ENCODE results near the gene OR4K5. TPM values are rescaled to one million over a fixed set of nuclear protein-coding genes. Genes with fewer than 3 reads are reported as not detected.

The OR4K5 gene
- total RNA-seq, 6 donors from 2014 or later: not detected

DNA sequence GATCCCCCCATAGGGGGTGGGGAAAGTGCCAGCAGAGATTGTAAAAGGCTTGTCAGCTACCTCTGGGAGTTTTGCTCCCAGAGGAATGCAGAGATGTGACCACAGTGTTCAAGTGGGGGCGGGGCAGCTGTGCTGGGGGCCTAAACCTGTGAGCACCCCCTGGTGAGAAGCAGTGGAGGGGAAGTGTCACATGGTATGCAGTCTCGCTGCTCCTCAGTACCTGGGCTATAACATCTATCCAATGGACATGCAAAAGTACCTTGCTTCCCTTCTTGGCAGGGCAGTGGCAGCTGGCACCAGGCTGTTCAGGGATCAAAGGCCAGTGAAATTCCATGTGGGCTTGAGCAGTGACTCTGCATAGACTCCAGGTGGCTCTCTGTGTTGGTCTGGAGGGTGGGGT lies 25.1 kb upstream of the OR4K5 start:
- peaks cover 0 to 61% (median 25%) of the 10 kb centered on the region in 4 donors for H3K9me3 ChIP-seq

DNA sequence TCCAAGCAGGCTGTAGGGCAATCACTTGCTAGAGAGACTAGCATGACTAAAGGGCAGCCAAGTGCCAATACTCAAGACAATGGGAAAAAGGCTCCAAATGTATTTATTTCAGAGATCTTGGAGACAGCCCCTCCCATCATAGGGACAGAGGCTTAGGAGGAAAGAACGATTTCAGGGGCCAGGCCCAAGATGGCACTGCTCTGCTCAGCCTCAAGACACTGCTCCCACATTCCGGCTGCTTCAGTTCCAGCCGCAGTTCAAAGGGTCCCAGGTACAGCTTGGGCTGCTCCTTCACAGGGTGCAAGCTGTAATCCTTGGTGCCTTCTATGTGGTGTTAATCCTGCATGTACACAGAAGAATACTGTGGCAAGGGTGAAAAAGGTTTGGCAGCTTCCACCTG lies 19.4 kb upstream of the OR4K5 start:
- no peaks in the 10 kb centered on the region for H3K36me3 ChIP-seq
- TF ChIP-seq POLR2A (IDR thresholded peaks at IDR 0.05) (no peak), EP300 (IDR thresholded peaks at IDR 0.05) (no peak), POLR2AphosphoS5 (IDR thresholded peaks at IDR 0.05) (no peak)
- TF ChIP-seq, protein P1, sequence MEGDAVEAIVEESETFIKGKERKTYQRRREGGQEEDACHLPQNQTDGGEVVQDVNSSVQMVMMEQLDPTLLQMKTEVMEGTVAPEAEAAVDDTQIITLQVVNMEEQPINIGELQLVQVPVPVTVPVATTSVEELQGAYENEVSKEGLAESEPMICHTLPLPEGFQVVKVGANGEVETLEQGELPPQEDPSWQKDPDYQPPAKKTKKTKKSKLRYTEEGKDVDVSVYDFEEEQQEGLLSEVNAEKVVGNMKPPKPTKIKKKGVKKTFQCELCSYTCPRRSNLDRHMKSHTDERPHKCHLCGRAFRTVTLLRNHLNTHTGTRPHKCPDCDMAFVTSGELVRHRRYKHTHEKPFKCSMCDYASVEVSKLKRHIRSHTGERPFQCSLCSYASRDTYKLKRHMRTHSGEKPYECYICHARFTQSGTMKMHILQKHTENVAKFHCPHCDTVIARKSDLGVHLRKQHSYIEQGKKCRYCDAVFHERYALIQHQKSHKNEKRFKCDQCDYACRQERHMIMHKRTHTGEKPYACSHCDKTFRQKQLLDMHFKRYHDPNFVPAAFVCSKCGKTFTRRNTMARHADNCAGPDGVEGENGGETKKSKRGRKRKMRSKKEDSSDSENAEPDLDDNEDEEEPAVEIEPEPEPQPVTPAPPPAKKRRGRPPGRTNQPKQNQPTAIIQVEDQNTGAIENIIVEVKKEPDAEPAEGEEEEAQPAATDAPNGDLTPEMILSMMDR (IDR thresholded peaks at IDR 0.05): no peak
- WGBS, 2 donors: 48 to 63% methylated on average over 3 of the region's 3 CpGs
- no peaks in the 10 kb centered on the region for H3K27me3 ChIP-seq
- DNase-seq (no peak), ATAC-seq (ENCODE audit: low FRiP score in 2 of 2) (peak; percentile 4 to 8)
- peaks cover 0 to 15% (median 5%) of the 10 kb centered on the region in 4 donors for H3K9me3 ChIP-seq
- no peak overlapping the region for H3K4me3 ChIP-seq
- H3K4me1 ChIP-seq: no peaks in the 10 kb centered on the region
- H3K27ac ChIP-seq: no peak overlapping the region

More for the DNA sequence above, 25.1 kb upstream of the OR4K5 start:
- Histone ChIP-seq H3K4me1 (no peaks in the 10 kb centered on the region), H3K4me3 (no peak overlapping the region), H3K27ac (no peak overlapping the region), H3K27me3 (no peaks in the 10 kb centered on the region), H3K36me3 (no peaks in the 10 kb centered on the region)
- ATAC-seq (ENCODE audit: low FRiP score in 2 of 2) (peak; percentile 34 to 35), DNase-seq (no peak)
- 58 to 73% methylated on average over 2 of the region's 2 CpGs for WGBS, 2 donors
- TF ChIP-seq, protein P1 (IDR thresholded peaks at IDR 0.05): no peak
- no peak for TF ChIP-seq EP300 (IDR thresholded peaks at IDR 0.05)
- no peak for TF ChIP-seq POLR2AphosphoS5 (IDR thresholded peaks at IDR 0.05)
- TF ChIP-seq POLR2A (IDR thresholded peaks at IDR 0.05): no peak

DNA sequence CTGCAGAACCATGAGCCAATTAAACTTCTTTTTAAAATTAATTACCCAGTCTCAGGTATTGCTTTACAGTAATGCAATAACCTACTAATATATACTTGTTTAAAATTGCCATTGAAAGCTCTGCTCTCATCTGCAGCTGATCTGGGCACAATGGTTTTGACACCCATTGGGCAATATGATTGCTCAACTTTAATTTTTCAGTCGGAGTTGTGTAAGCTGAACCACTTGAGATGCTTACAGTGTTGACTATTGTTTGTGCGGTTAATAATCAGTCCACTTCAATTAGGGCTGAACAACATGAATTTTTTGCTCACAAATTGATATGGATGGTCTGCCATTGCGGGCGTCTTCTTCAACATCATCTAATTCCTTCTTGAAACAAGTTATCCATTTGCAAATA lies 18.0 kb upstream of the OR4K5 start:
- WGBS, 2 donors: 66 to 72% methylated on average over 4 of the region's 4 CpGs
- no peak for TF ChIP-seq POLR2AphosphoS5 (IDR thresholded peaks at IDR 0.05)
- TF ChIP-seq, protein P1 (IDR thresholded peaks at IDR 0.05): no peak
- no peak for TF ChIP-seq EP300 (IDR thresholded peaks at IDR 0.05)
- TF ChIP-seq POLR2A (IDR thresholded peaks at IDR 0.05): no peak
- Histone ChIP-seq H3K9me3 (peaks cover 0 to under 1% (median 0%) of the 10 kb centered on the region in 4 donors), H3K36me3 (no peaks in the 10 kb centered on the region), H3K27me3 (no peaks in the 10 kb centered on the region), H3K27ac (no peak overlapping the region), H3K4me1 (no peaks in the 10 kb centered on the region), H3K4me3 (no peak overlapping the region)
- peak in 1 of 2 donors; percentile 1 for ATAC-seq (ENCODE audit: low FRiP score in 2 of 2)
- DNase-seq: no peak

DNA sequence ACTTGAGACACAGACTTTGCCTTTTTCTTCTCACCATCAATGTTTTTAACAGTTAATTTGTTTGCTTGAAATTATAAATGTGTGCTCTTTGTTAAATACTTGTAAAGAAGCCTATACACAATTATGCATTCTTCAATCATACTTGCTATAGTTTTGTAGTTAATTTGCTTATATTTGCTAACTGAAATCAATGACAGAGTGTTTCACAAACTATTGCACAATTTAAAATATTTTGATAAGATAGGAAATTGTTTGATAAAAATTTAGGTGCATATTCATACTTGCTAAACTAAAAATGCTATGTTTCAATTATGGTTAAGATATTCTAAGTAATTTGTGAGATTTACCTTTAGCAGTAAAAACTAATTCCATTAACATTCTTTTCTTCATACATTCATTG lies 13.7 kb upstream of the OR4K5 start:
- Histone ChIP-seq H3K4me1 (no peaks in the 10 kb centered on the region), H3K27ac (no peak overlapping the region), H3K4me3 (no peak overlapping the region), H3K27me3 (no peaks in the 10 kb centered on the region), H3K9me3 (no peaks in the 10 kb centered on the region), H3K36me3 (no peaks in the 10 kb centered on the region)
- DNase-seq: no peak
- ATAC-seq (ENCODE audit: low FRiP score in 2 of 2): no peak
- TF ChIP-seq POLR2AphosphoS5 (IDR thresholded peaks at IDR 0.05) (no peak), EP300 (IDR thresholded peaks at IDR 0.05) (no peak), POLR2A (IDR thresholded peaks at IDR 0.05) (no peak)
- TF ChIP-seq, protein P1 (IDR thresholded peaks at IDR 0.05): no peak

DNA sequence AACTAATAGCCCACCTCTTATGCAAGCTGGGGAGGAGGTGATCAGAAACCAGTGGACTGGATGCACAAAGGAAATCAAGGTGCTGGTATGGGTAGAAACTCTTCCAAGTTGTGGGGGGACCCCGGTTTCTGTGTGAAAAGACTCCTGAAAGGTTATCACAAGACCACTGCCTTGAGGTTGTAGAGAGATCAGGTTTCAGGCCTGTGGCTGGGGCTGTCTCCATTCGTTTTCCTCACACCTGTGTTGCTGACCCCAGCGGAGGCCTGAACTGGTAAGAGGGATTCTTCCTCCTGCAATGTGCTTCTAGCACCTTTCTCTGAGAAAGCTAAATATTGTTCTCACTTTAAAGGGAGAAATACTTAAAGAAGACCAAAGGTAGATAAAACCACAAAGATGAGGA lies 9.3 kb upstream of the OR4K5 start:
- Histone ChIP-seq H3K27ac (no peak overlapping the region), H3K27me3 (no peaks in the 10 kb centered on the region), H3K9me3 (no peaks in the 10 kb centered on the region), H3K4me1 (no peaks in the 10 kb centered on the region), H3K36me3 (no peaks in the 10 kb centered on the region), H3K4me3 (no peak overlapping the region)
- peak in 1 of 2 donors; percentile 55 for ATAC-seq (ENCODE audit: low FRiP score in 2 of 2)
- WGBS, 2 donors: 37 to 51% methylated on average over 3 of the region's 3 CpGs
- no peak for TF ChIP-seq POLR2A (IDR thresholded peaks at IDR 0.05)
- TF ChIP-seq POLR2AphosphoS5 (IDR thresholded peaks at IDR 0.05): no peak
- no peak for TF ChIP-seq EP300 (IDR thresholded peaks at IDR 0.05)
- TF ChIP-seq, protein P1 (IDR thresholded peaks at IDR 0.05): no peak
- no peak for DNase-seq

All from upper lobe of left lung (tissue), 6 donors.